ENCODE data around the gene ELOVL6. TPM values are rescaled to one million over a fixed set of nuclear protein-coding genes. Genes with fewer than 3 reads are reported as not detected.

Gene ELOVL6
- total and polyA plus RNA-seq, 10 of the 15 experiments (the other 5 are each of a cell fraction or from before 2014, with no cell fraction given) = 3.9 to 33.5 (median 8.1) TPM

DNA sequence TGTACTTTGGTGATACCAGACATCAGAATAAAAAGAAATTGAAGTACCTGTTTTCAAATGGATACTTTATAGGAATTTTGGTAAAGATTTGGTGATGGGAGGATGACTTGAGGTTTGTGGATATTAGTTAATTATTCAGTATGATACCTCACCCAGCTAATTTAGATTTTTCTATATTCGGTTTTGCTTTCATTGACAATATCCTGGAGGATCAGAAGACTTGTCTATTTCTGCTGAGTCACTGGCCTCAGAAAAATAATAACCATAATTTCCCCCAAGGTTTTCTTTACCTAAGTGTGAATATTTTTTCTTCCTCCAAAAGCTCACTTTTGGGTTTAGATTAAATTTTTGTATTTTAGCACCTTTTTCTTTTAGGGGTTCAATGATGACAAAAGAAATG lies 185.5 kb downstream of the ELOVL6 start:
- no peak for DNase-seq (ENCODE audit: low read depth, low spot score)
- Histone ChIP-seq H3K9me3 (replicated peaks; ENCODE audit: control insufficient read depth, insufficient read depth, low read length) (no peaks in the 10 kb centered on the region), H3K4me1 (ENCODE audit: control insufficient read depth, insufficient read depth, low read length) (no peaks in the 10 kb centered on the region), H3K9ac (ENCODE audit: control insufficient read depth, insufficient read depth, low read length) (no peak overlapping the region), H2AFZ (ENCODE audit: control insufficient read depth, low read depth, low read length) (no peak overlapping the region), H3K4me3 (no peak overlapping the region), H3K79me2 (ENCODE audit: control insufficient read depth, insufficient read depth, low read length) (no peaks in the 10 kb centered on the region), H4K20me1 (ENCODE audit: control insufficient read depth, insufficient read depth) (no peaks in the 10 kb centered on the region), H3K27ac (ENCODE audit: control insufficient read depth, insufficient read depth) (no peak overlapping the region), H3K36me3 (ENCODE audit: control insufficient read depth in 2 of 2, insufficient read depth in 2 of 2, low read length in 1 of 2) (no peaks in the 10 kb centered on the region), H3K27me3 (replicated peaks in 1 of 2; ENCODE audit: control insufficient read depth in 2 of 2, insufficient read depth in 2 of 2, low read length in 1 of 2) (no peaks in the 10 kb centered on the region), H3K4me2 (ENCODE audit: control insufficient read depth, insufficient read depth) (no peak overlapping the region)
- 68% methylated on average over 1 of the region's 1 CpG for WGBS (ENCODE audit: insufficient coverage, insufficient replicate concordance, low lambda C conversion rate, missing lambda C conversion rate)
- ATAC-seq = no peak
- intact Hi-C loops (cut with micrococcal nuclease; ENCODE audit: unreplicated experiment) = no loop called here
- ChIA-PET RAD21 (ENCODE audit: unreplicated experiment) (interaction anchor here (0.7 kb wide), 1 partner anchor 298 kb away, joined by 3 read pairs; no protein-coding TSS in a partner anchor), CTCF (interaction anchor here (1.9 to 22.1 kb wide), 3 partner anchors 9 to 501 kb away, joined by 9 to 812 read pairs (median 12); no protein-coding TSS in a partner anchor), POLR2A (no interaction called here), SMC1A (ENCODE audit: uncharacterized antibody, unreplicated experiment) (interaction anchor here (0.9 to 1.5 kb wide), 5 partner anchors 10 to 501 kb away, joined by 4 to 5 read pairs (median 5); no protein-coding TSS in a partner anchor)
- no peak for TF ChIP-seq EED (IDR thresholded peaks at IDR 0.05; ENCODE audit: low read depth)
- in situ Hi-C loops (cut with MboI) = loop anchor here (25.0 kb wide), 1 partner anchor 1274 kb away; no protein-coding TSS in a partner anchor
- FAIRE-seq = no peak
- no TSS peak for BruUV-seq (replicated peaks)

DNA sequence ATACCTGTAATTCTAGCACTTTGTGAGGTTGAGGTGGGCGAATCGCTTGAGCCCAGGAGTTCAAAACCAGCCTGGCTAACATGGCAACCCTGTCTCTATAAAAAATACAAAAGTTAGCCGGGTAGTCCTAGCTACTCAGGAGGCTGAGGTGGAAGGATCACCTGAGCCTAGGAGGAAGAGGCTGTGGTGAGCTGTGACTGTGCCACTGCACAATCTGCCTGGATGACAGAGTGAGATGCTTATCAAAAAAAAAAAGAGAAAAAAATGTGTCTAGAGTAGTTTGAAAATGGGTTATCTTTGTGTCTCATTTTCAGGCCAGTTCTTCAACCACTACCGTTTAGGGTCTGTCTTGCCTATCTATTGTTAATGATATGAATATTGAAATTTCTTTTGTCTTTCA lies 187.6 kb downstream of the ELOVL6 start:
- FAIRE-seq (no peak), DNase-seq (ENCODE audit: low read depth, low spot score) (no peak), ATAC-seq (no peak)
- H3K4me1 ChIP-seq (ENCODE audit: control insufficient read depth, insufficient read depth, low read length) = peaks cover under 1% of the 10 kb centered on the region; the same call in 1 of the 2 replicates
- H4K20me1 ChIP-seq (ENCODE audit: control insufficient read depth, insufficient read depth) = no peaks in the 10 kb centered on the region
- intact Hi-C loops (cut with micrococcal nuclease; ENCODE audit: unreplicated experiment) = no loop called here
- no peaks in the 10 kb centered on the region for H3K36me3 ChIP-seq (ENCODE audit: control insufficient read depth in 2 of 2, insufficient read depth in 2 of 2, low read length in 1 of 2)
- SMC1A ChIA-PET (ENCODE audit: uncharacterized antibody, unreplicated experiment) = interaction anchor here (1.3 to 6.6 kb wide), 4 partner anchors 9 to 506 kb away, joined by 3 to 56 read pairs (median 6); no protein-coding TSS in a partner anchor
- no peaks in the 10 kb centered on the region for H3K27me3 ChIP-seq (replicated peaks in 1 of 2; ENCODE audit: control insufficient read depth in 2 of 2, insufficient read depth in 2 of 2, low read length in 1 of 2)
- no peak overlapping the region for H3K27ac ChIP-seq (ENCODE audit: control insufficient read depth, insufficient read depth)
- no peaks in the 10 kb centered on the region for H3K79me2 ChIP-seq (ENCODE audit: control insufficient read depth, insufficient read depth, low read length)
- H3K9me3 ChIP-seq (replicated peaks; ENCODE audit: control insufficient read depth, insufficient read depth, low read length) = no peaks in the 10 kb centered on the region
- in situ Hi-C loops (cut with MboI) = loop anchor here (25.0 kb wide), 1 partner anchor 1277 kb away; no protein-coding TSS in a partner anchor
- RAD21 ChIA-PET (ENCODE audit: unreplicated experiment) = interaction anchor here (1.1 kb wide), 1 partner anchor 188 kb away, joined by 3 read pairs; the partner anchor contains the start of gene ELOVL6
- 52% methylated on average over 4 of the region's 4 CpGs for WGBS (ENCODE audit: insufficient coverage, insufficient replicate concordance, low lambda C conversion rate, missing lambda C conversion rate)
- no peak overlapping the region for H3K4me2 ChIP-seq (ENCODE audit: control insufficient read depth, insufficient read depth)
- no peak overlapping the region for H2AFZ ChIP-seq (ENCODE audit: control insufficient read depth, low read depth, low read length)
- no peak overlapping the region for H3K9ac ChIP-seq (ENCODE audit: control insufficient read depth, insufficient read depth, low read length)
- no TSS peak for BruUV-seq (replicated peaks)
- POLR2A ChIA-PET = no interaction called here
- CTCF ChIA-PET = interaction anchor here (0.6 to 22.1 kb wide), 3 partner anchors 12 to 503 kb away, joined by 4 to 812 read pairs (median 23); no protein-coding TSS in a partner anchor
- H3K4me3 ChIP-seq = no peak overlapping the region
- TF ChIP-seq, protein P1, sequence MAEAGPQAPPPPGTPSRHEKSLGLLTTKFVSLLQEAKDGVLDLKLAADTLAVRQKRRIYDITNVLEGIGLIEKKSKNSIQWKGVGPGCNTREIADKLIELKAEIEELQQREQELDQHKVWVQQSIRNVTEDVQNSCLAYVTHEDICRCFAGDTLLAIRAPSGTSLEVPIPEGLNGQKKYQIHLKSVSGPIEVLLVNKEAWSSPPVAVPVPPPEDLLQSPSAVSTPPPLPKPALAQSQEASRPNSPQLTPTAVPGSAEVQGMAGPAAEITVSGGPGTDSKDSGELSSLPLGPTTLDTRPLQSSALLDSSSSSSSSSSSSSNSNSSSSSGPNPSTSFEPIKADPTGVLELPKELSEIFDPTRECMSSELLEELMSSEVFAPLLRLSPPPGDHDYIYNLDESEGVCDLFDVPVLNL (IDR thresholded peaks at IDR 0.05; ENCODE audit: low read depth, low read length) = no peak
- TF ChIP-seq, protein P2, sequence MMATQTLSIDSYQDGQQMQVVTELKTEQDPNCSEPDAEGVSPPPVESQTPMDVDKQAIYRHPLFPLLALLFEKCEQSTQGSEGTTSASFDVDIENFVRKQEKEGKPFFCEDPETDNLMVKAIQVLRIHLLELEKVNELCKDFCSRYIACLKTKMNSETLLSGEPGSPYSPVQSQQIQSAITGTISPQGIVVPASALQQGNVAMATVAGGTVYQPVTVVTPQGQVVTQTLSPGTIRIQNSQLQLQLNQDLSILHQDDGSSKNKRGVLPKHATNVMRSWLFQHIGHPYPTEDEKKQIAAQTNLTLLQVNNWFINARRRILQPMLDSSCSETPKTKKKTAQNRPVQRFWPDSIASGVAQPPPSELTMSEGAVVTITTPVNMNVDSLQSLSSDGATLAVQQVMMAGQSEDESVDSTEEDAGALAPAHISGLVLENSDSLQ (IDR thresholded peaks at IDR 0.05) = no peak
- TF ChIP-seq FOXM1 (IDR thresholded peaks at IDR 0.05; ENCODE audit: low read depth, low read length) (no peak), EZH2 (IDR thresholded peaks at IDR 0.05; ENCODE audit: borderline replicate concordance, control insufficient read depth, low read depth, low read length) (no peak), DPF2 (IDR thresholded peaks at IDR 0.05) (no peak), HDAC2 (IDR thresholded peaks at IDR 0.05) (no peak), TCF3 (IDR thresholded peaks at IDR 0.05; ENCODE audit: borderline replicate concordance, insufficient read depth, low read depth, low read length) (no peak), IRF4 (IDR thresholded peaks at IDR 0.05; ENCODE audit: low read depth, low read length) (no peak), TARDBP (IDR thresholded peaks at IDR 0.05; ENCODE audit: borderline replicate concordance) (no peak)
- TF ChIP-seq, protein P3, sequence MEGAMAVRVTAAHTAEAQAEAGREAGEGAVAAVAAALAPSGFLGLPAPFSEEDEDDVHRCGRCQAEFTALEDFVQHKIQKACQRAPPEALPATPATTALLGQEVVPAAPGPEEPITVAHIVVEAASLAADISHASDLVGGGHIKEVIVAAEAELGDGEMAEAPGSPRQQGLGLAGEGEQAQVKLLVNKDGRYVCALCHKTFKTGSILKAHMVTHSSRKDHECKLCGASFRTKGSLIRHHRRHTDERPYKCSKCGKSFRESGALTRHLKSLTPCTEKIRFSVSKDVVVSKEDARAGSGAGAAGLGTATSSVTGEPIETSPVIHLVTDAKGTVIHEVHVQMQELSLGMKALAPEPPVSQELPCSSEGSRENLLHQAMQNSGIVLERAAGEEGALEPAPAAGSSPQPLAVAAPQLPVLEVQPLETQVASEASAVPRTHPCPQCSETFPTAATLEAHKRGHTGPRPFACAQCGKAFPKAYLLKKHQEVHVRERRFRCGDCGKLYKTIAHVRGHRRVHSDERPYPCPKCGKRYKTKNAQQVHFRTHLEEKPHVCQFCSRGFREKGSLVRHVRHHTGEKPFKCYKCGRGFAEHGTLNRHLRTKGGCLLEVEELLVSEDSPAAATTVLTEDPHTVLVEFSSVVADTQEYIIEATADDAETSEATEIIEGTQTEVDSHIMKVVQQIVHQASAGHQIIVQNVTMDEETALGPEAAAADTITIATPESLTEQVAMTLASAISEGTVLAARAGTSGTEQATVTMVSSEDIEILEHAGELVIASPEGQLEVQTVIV (IDR thresholded peaks at IDR 0.05; ENCODE audit: borderline replicate concordance, partially characterized antibody) = no peak
- TF ChIP-seq, protein P4, sequence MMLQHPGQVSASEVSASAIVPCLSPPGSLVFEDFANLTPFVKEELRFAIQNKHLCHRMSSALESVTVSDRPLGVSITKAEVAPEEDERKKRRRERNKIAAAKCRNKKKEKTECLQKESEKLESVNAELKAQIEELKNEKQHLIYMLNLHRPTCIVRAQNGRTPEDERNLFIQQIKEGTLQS (IDR thresholded peaks at IDR 0.05; ENCODE audit: borderline replicate concordance, extremely low read depth, low read depth, low read length) = no peak
